ENCODE results near the gene FOXQ1. TPM values are rescaled to one million over a fixed set of nuclear protein-coding genes. Genes with fewer than 3 reads are reported as not detected.
A peak's percentile ranks its signal among the peaks of the same experiment; 100 is the strongest.
"Not testable (repeated sequence)": the region's sequence is repeated elsewhere in the genome, so short reads cannot be mapped to it uniquely, and the experiment has no call there.

The FOXQ1 gene
- total RNA-seq, 2 experiments from 2014 or later, result not detected

DNA sequence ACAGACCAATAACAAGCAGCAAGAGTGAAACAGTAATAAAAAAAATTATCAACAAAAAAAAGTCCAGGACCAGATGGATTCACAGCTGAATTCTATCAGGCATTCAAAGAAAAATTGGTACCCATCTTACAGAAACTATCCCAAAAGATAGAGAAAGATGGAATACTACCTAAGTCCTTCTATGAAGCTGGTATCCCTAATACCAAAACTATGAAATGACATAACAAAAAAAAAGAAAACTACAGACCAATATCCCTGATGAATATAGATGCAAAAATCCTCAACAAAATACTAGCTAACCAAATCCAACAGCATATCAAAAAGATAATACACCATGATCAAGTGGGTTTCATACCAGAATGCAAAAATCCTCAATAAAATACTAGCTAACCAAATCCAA, 43.2 kb downstream of the FOXQ1 start:
- intact Hi-C loops (cut with micrococcal nuclease); POLR2A ChIA-PET; DNase-seq; H3K4me1 Mint-ChIP-seq (ENCODE audit: low read depth); H3K27ac Mint-ChIP-seq; H3K4me3 Mint-ChIP-seq; H3K36me3 Mint-ChIP-seq: not testable (repeated sequence)
- Mint-ChIP-seq H3K27me3 (peaks cover 31% of the 10 kb centered on the region), H3K9me3 (peaks cover 19% of the 10 kb centered on the region)
- CTCF ChIA-PET, result interaction anchor here (1.0 to 1.4 kb wide), 2 partner anchors 26 to 42 kb away, joined by 3 to 6 read pairs; no protein-coding TSS in a partner anchor

DNA sequence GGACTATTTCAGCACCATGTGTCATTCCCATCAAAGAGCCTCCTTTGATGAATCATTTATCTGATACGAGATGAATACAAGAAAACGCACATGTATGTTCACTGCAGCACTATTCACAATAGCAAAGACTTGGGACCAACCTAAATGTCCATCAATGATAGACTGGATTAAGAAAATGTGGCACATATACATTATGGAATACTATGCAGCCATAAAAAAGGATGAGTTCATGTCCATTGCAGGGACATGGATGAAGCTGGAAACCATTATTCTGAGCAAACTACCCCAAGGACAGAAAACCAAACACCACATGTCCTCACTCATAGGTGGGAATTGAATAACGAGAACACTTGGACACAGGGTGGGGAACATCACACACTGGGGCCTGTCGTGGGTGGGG, 49.8 kb downstream of the FOXQ1 start:
- DNase-seq; H3K36me3 Mint-ChIP-seq; H3K9me3 Mint-ChIP-seq; POLR2A ChIA-PET; H3K4me1 Mint-ChIP-seq (ENCODE audit: low read depth); H3K4me3 Mint-ChIP-seq; H3K27ac Mint-ChIP-seq; CTCF ChIA-PET; intact Hi-C loops (cut with micrococcal nuclease): not testable (repeated sequence)
- peaks cover 33% of the 10 kb centered on the region for H3K27me3 Mint-ChIP-seq

GRCh38 chr6:1362643-1363042, 50.7 kb downstream of the FOXQ1 start:
- POLR2A ChIA-PET, result no interaction called here

DNA sequence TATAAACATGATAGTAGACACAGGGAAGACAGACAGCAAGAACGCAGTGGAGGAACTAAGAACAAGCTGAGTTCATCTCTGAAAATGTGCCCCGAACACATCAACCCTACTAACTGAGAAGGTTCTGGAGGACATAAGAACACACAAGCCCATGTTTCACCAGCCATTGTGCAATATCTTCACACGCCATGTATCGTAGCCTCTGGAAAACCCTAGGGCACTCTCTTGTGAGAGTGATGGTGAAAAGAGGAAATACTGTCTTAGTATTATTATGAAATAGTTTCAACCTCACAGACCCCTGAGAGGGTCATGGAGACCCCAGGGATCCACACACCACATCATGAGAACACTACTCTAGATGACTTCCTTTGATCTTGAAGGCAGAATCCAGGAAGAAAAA, 51.4 kb downstream of the FOXQ1 start:
- H3K36me3 Mint-ChIP-seq, result no peaks in the 10 kb centered on the region
- no peaks in the 10 kb centered on the region for H3K4me1 Mint-ChIP-seq (ENCODE audit: low read depth)
- ChIA-PET POLR2A (no interaction called here), CTCF (no interaction called here)
- H3K27me3 Mint-ChIP-seq, result peaks cover 42% of the 10 kb centered on the region
- H3K4me3 Mint-ChIP-seq, result no peak overlapping the region
- no peaks in the 10 kb centered on the region for H3K9me3 Mint-ChIP-seq
- intact Hi-C loops (cut with micrococcal nuclease), result no loop called here
- DNase-seq, result no peak
- no peak overlapping the region for H3K27ac Mint-ChIP-seq

More at GRCh38 chr6:1362643-1363042, 50.7 kb downstream of the FOXQ1 start:
- CTCF ChIA-PET, result no interaction called here
- no peaks in the 10 kb centered on the region for H3K36me3 Mint-ChIP-seq
- H3K27me3 Mint-ChIP-seq, result peaks cover 37% of the 10 kb centered on the region
- no peak overlapping the region for H3K4me3 Mint-ChIP-seq
- H3K9me3 Mint-ChIP-seq, result no peaks in the 10 kb centered on the region
- H3K4me1 Mint-ChIP-seq (ENCODE audit: low read depth), result no peaks in the 10 kb centered on the region
- intact Hi-C loops (cut with micrococcal nuclease), result no loop called here
- no peak overlapping the region for H3K27ac Mint-ChIP-seq
- DNase-seq, result no peak

GRCh38 chr6:1363729-1364572, 52.1 kb downstream of the FOXQ1 start:
- intact Hi-C loops (cut with micrococcal nuclease), result no loop called here
- no peaks in the 10 kb centered on the region for H3K36me3 Mint-ChIP-seq
- H3K4me3 Mint-ChIP-seq, result no peak overlapping the region
- ChIA-PET CTCF (no interaction called here), POLR2A (no interaction called here)
- DNase-seq, result peak; percentile 12
- H3K27me3 Mint-ChIP-seq, result peaks cover 42% of the 10 kb centered on the region
- H3K27ac Mint-ChIP-seq, result no peak overlapping the region
- H3K9me3 Mint-ChIP-seq, result no peaks in the 10 kb centered on the region
- no peaks in the 10 kb centered on the region for H3K4me1 Mint-ChIP-seq (ENCODE audit: low read depth)

Other genes starting within 250 kb of the FOXQ1 start
- gene FOXF2, start 77.5 kb downstream of the FOXQ1 start, total RNA-seq, result not detected